Left renal cortex interstitium (tissue), 4 donors: ENCODE measurements around the gene CDT1. TPM values are rescaled to one million over a fixed set of nuclear protein-coding genes. Genes with fewer than 3 reads are reported as not detected.
"Not testable (repeated sequence)": the region's sequence is repeated elsewhere in the genome, so short reads cannot be mapped to it uniquely, and the experiment has no call there.

ENCODE experiments used
- DNase-seq, 4 donors: peaks; one replicate each; pipeline ENCODE4 v3.0.0-alpha.2; 2013; ENCODE audit warnings: low read depth in 4 of 4, low spot score in 2 of 4, missing footprints in 1 of 4
- polyA plus RNA-seq, 4 donors: library from polyadenylated mRNA; unstranded; fragments of 120-200 nt; gene quantifications; one replicate each; pipeline ENCODE4 v1.2.1, GENCODE V29; 2013; ENCODE audit not compliant: insufficient read length in 4 of 4

The CDT1 gene
- polyA plus RNA-seq, 4 donors = 9.5 to 26.8 (median 18.8) TPM

GRCh38 chr16:88768071-88768783 is 35.4 kb upstream of the CDT1 start:
- DNase-seq = no peak

DNA sequence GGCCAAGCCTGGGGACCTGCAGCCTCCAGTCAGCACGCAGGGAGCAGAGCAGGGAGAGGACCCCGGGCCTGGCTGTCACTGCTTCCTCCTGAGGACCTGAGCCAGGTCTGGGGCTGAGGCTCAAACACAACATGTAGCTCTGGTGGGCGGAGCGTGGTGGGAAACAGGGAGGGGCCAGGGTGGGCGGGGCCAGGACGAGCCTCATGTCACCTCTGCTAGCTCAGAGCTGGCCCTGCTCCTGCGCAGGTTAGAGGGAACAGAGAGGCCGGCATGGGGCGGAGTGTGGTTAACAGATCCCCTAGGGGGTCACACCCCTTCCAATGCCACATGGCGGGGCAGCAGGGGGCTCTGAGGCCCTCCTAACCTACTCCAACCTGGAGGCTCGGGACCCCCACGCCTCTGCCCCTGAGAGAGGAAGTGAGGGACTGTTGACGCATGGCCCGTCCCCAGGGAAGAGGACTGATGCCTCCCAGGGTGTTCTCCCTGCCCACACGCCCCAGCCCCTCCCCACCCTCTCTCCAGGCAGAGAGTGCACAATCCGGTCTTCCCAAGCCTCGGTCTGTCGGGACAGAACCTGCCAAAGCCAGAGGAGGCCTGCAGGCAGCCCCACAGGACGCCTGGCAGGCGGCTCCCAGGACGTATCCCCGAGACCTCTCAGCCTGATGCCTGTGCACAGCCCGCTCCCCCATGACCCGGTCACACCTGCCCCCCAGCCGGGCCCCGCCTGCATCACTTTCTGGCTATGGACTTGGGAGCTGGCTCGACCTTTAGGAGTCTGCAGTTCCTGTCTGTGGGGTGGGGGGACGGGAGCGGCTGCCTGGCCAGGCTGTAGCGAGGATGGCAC is 33.8 kb upstream of the CDT1 start:
- DNase-seq = no peak

GRCh38 chr16:88770461-88771293 is 32.9 kb upstream of the CDT1 start:
- peak in 2 of 4 donors; percentile 47 to 77 for DNase-seq

- DNase-seq = no peak
Observed at GRCh38 chr16:88771294-88771772, 32.3 kb upstream of the CDT1 start.

- DNase-seq = not testable (repeated sequence)
Observed at GRCh38 chr16:88771781-88772180, 31.8 kb upstream of the CDT1 start.

GRCh38 chr16:88772871-88773811 is 30.4 kb upstream of the CDT1 start:
- no peak for DNase-seq

DNA sequence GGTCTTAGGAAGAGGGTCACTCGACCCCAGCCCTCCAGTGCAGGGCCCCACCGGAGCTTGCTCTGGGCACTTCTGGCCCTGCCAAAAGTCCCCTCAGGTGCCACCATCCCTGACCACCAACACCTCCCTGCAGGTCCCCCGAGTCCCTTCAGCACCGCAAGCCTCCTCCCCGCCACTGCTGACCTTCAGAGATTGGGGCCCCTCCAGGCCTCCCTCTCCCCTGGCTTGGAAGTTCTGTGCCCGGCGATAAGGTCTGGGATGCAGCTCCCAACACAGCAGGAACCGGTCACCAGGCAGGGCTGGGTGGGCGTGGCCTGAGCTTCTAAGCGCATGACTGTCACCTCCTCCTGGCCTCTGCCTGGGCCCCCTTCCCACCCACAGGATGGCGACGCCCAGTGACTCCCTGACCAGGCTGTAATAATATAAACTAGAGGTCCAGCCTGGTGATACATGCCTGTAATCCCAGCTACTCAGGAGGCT is 29.7 kb upstream of the CDT1 start:
- no peak for DNase-seq

DNA sequence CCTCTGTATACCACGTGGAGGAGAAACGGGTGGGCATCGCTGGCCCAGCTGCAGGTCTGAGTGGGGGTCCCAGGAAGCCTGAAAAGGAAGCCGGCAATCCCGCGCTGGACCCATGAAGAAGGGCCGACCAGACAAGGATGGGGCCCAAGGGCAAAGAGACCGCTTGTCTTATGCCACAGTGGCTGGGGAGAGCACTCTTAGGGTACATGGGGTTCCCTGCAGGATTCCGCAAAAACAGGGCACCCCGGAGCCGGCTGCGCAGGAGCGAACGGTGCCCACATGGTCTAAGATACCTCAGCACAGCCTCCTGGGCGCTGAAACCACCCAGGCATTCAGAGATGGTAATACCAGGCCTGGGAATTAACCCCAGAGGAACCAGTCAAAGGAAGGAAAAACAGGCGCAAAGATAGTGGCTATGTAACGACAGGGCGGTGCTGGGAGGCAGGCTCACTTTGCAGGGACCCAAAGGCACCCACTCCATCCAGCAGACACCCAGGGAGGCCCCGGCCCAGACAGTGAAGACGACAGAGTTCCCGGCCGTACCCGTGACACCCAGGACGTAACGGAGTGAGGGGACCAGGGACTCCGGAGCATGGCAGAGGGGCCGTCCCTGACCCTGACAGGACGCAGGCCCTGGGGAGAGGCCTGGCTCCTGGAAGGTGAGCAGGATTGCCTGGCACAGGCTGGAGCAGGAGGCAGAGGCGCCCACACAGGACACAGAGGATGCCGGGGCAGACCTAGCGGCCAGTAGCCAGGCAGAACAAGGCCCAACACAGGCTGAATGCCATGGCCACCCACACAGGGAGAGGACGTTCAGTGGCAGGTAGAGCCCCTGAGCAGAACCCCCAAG is 28.8 kb upstream of the CDT1 start:
- no peak for DNase-seq

DNA sequence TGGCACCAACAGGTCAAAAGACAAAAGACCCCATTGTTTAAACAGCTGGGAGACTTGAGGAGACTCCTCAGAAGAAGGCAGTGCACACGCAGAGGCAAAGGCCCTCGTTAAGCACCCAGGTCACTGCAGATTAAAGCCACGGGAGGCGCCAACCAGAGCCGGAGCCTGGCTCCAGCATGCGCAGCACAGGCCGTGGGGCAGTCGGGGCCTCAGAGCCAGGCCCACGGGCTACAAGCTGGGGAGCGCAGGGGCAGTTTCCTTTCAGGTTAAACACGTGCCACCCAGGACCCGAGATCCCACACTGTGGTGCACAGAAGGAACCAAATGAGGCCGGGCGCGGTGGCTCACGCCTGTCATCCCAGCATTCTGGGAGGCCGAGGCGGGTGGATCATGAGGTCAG is 27.8 kb upstream of the CDT1 start:
- no peak for DNase-seq

DNA sequence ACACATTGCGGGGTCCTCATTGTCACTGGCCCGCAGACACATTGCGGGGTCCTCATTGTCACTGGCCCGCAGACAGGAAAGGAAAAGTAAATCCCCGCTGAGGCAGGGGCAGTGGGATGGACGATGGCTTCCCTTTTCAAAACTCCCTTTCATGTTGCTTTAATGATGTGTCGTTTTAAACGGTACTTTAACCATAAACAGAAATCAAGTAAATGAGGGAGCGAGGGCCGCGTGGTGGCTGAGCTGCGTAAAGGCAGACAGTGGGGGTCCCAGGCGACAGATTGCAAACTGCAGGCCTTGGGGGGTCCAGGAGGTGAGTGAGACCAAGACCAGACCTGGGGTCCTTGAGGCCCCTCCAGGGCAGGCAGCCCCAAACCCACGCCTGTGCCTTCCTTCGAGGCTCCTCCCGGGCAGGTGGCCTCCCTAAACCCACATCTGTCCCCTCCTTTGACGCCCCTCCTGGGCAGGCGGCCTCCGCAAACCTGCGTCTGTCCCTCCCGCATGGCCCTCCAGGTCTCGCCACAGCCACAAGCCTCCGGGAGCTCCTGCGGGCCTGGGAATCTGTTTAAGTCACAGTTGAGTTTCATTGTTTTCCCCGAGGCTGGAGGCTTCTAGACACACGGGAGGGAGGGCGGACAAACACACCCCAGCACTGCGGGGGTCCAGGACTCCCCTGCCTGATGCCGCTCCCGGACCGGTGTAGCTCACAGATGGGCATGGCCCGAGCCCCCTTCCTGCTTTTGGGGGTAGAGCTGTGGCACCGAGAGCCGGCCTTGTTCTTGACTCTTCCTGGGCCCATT is 25.9 kb upstream of the CDT1 start:
- no peak for DNase-seq

DNA sequence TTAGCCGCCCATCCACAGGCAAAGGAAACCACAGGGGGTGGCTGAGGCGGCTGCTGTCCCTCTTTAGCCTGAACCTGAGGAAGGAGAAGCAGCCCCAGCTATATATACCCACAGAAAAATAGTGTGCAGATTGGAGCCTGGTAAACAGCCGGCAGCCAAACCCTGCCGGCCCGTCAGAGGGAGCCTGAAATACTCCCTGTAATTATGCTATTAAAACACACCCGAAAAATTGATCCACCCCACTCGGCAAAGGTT is 25.4 kb upstream of the CDT1 start:
- DNase-seq = no peak

DNA sequence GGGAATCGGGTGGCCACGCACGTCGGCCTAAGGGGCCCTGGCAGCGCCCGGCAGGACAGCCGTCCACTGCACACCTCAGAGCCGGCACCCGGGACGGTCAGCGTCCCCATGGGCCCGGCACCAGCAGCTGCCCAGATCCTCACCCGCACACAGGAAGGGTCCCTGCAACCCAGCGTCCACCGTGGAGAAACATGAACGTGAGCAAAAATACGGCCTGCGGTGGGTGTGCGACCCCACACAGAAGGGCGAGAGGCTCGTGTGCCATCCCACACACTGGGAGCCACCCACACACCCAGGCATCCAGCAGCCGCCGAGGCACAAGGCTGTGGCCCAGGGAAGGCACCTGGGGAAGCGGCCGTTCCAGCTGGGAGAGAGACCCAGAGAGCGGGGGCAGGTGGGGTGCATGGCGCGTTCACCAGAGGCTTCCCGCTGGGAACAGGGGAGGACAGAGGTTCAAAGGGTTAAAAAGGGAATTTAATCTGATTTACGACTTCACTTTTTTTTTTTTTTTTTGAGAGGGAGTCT is 25.0 kb upstream of the CDT1 start:
- no peak for DNase-seq

- DNase-seq = no peak
Observed at GRCh38 chr16:88779406-88780141, 24.0 kb upstream of the CDT1 start.

GRCh38 chr16:88780142-88781062 is 23.2 kb upstream of the CDT1 start:
- DNase-seq = no peak

DNA sequence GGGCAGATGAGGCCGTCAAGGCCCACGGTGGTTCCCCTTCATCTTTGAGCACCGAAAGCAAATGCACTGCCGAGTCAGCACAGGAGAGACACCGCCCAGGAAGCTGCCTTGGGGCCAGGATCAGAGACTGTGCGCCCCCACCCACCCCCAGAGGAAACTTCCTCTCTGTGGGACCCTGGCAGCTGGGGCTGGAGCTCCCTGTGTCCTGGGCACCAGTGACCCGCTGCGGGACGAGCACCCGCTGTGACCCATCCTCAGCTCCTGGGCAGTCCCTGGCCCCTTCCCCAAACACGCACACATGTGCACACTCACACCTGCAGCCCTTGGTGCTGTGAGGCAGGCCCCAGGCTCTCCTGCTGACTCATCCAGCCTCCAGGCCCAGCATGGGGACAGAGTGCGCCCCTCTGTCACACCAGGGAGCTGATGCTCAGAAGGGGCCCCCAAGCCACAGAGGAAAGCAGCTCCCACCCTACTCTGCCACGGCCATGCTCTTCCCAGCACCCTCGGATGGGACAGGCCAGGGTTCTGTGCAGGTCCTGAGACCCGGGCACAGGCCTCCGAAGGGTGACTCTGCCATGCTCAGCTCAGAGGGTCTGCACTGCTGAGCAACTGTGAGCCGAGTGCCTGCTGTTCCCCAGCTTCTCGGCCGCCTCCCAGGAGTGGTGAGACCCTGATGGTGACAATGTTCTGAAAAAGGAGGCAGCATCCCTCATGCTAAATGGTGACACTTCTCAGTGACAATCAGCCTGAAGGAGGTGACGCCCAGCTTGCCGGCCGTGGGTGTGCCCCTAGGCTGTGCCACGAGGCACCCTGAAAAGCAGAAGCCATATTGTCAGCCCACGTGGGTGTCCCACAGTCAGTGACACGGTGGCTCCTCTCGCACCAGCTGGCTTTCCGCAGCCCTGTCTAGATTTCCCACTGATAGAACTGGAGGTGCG is 22.2 kb upstream of the CDT1 start:
- DNase-seq = no peak
